ENCODE measurements around the gene RASIP1.
"Not testable (repeated sequence)": the region's sequence is repeated elsewhere in the genome, so short reads cannot be mapped to it uniquely, and the experiment has no call there.

DNA sequence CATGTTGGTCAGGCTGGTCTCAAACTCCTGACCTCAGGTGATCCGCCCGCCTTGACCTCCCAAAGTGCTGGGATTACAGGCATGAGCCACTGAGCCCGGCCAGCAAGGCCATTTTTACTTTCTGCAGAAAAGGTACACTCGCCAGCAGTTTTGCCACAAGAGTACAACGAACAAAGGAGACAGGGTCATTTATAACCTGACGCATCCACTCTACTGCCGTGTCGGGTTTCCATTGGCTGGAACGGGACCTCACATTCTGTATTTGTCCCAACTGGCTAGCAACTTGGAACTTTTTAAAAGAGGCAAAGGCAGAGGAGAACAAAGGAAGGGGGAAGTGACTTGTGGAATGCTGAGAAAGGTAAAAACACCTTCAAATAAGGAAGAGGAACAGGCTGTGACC is 46.9 kb upstream of the RASIP1 start:
- not testable (repeated sequence) for TF ChIP-seq SP1 (IDR thresholded peaks at IDR 0.05); FOXM1 (IDR thresholded peaks at IDR 0.05; ENCODE audit: borderline replicate concordance); CTBP1 (IDR thresholded peaks at IDR 0.05; ENCODE audit: borderline replicate concordance); BHLHE40 (IDR thresholded peaks at IDR 0.05; ENCODE audit: borderline replicate concordance)

All from HEK293T (cell line).